Erythroblast (primary cell): ENCODE results near the gene TMEM130.

Experiments
- GATA1 ChIP-seq: IDR thresholded peaks from 2 replicates; pipeline ENCODE4 v1.6.1; 2011; ENCODE audit warnings: low read depth, mild to moderate bottlenecking, control low read depth, low read length, moderate library complexity
- POLR2A ChIP-seq: IDR thresholded peaks from 2 replicates; pipeline ENCODE4 v1.6.1; 2011; ENCODE audit warnings: mild to moderate bottlenecking, low read length

GRCh38 chr7:98913026-98913425 lies 43.2 kb upstream of the TMEM130 start:
- TF ChIP-seq POLR2A: no peak
- no peak for TF ChIP-seq GATA1
